ENCODE measurements around the gene ZNF775. TPM values are rescaled to one million over a fixed set of nuclear protein-coding genes. Genes with fewer than 3 reads are reported as not detected.

Gene ZNF775
- total RNA-seq, 1 experiment from 2014 or later, result 3.7 TPM

- no peaks in the 10 kb centered on the region for H3K36me3 ChIP-seq (ENCODE audit: low read depth, low read length)
- H3K27ac ChIP-seq (ENCODE audit: low read length), result no peak overlapping the region
- H3K4me2 ChIP-seq (ENCODE audit: low read length), result no peak overlapping the region
- no peaks in the 10 kb centered on the region for H3K9me3 ChIP-seq (ENCODE audit: low read length)
- H3F3A ChIP-seq (ENCODE audit: low read length, unreplicated experiment), result no peaks in the 10 kb centered on the region
- ChIA-PET CTCF (no interaction called here), POLR2A (ENCODE audit: unreplicated experiment) (no interaction called here)
- ATAC-seq (no peak), DNase-seq (no peak)
- TF ChIP-seq CTCF (conservative IDR thresholded peaks at IDR 0.05; ENCODE audit: low read depth, low read length) (no peak), EZH2phosphoT487 (IDR thresholded peaks at IDR 0.05; ENCODE audit: borderline replicate concordance, low read length) (no peak), EZH2 (IDR thresholded peaks at IDR 0.05; ENCODE audit: low read length, unreplicated experiment) (no peak)
- H3K27me3 ChIP-seq (ENCODE audit: low read length), result no peaks in the 10 kb centered on the region
- no peaks in the 10 kb centered on the region for H3K9me2 ChIP-seq (replicated peaks; ENCODE audit: low read length)
- intact Hi-C loops (cut with micrococcal nuclease), result no loop called here
- no TSS peak for BruUV-seq (replicated peaks)
- H2AFZ ChIP-seq (ENCODE audit: low read length), result no peak overlapping the region
- no peak overlapping the region for H3K9ac ChIP-seq (ENCODE audit: low read length)
- H3K79me2 ChIP-seq (ENCODE audit: low read length), result no peaks in the 10 kb centered on the region
- H4K20me1 ChIP-seq (ENCODE audit: low read length), result no peaks in the 10 kb centered on the region
- H3K4me1 ChIP-seq (ENCODE audit: insufficient read depth, low read length), result peaks cover 10% of the 10 kb centered on the region
- H3K4me3 ChIP-seq (ENCODE audit: low read length), result no peak overlapping the region
Measured at GRCh38 chr7:150442811-150443210, 63.7 kb downstream of the ZNF775 start.

- no peak overlapping the region for H3K4me3 ChIP-seq (ENCODE audit: low read length)
- no peaks in the 10 kb centered on the region for H3K9me2 ChIP-seq (replicated peaks; ENCODE audit: low read length)
- H3F3A ChIP-seq (ENCODE audit: low read length, unreplicated experiment), result no peaks in the 10 kb centered on the region
- H3K27ac ChIP-seq (ENCODE audit: low read length), result no peak overlapping the region
- DNase-seq (no peak), ATAC-seq (no peak)
- no peaks in the 10 kb centered on the region for H3K36me3 ChIP-seq (ENCODE audit: low read depth, low read length)
- ChIA-PET CTCF (no interaction called here), POLR2A (ENCODE audit: unreplicated experiment) (no interaction called here)
- H3K27me3 ChIP-seq (ENCODE audit: low read length), result no peaks in the 10 kb centered on the region
- no peaks in the 10 kb centered on the region for H3K9me3 ChIP-seq (ENCODE audit: low read length)
- TF ChIP-seq EZH2phosphoT487 (IDR thresholded peaks at IDR 0.05; ENCODE audit: borderline replicate concordance, low read length) (no peak), CTCF (conservative IDR thresholded peaks at IDR 0.05; ENCODE audit: low read depth, low read length) (no peak), EZH2 (IDR thresholded peaks at IDR 0.05; ENCODE audit: low read length, unreplicated experiment) (no peak)
- H2AFZ ChIP-seq (ENCODE audit: low read length), result no peak overlapping the region
- H3K4me2 ChIP-seq (ENCODE audit: low read length), result no peak overlapping the region
- intact Hi-C loops (cut with micrococcal nuclease), result no loop called here
- H3K79me2 ChIP-seq (ENCODE audit: low read length), result no peaks in the 10 kb centered on the region
- H3K4me1 ChIP-seq (ENCODE audit: insufficient read depth, low read length), result peaks cover 10% of the 10 kb centered on the region
- BruUV-seq (replicated peaks), result no TSS peak
- H4K20me1 ChIP-seq (ENCODE audit: low read length), result no peaks in the 10 kb centered on the region
- no peak overlapping the region for H3K9ac ChIP-seq (ENCODE audit: low read length)
Measured at GRCh38 chr7:150443793-150444540, 64.8 kb downstream of the ZNF775 start.

GRCh38 chr7:150444674-150445365, 65.7 kb downstream of the ZNF775 start:
- no peaks in the 10 kb centered on the region for H3K36me3 ChIP-seq (ENCODE audit: low read depth, low read length)
- H3K4me2 ChIP-seq (ENCODE audit: low read length), result no peak overlapping the region
- H3K9ac ChIP-seq (ENCODE audit: low read length), result no peak overlapping the region
- ChIA-PET POLR2A (ENCODE audit: unreplicated experiment) (no interaction called here), CTCF (no interaction called here)
- H3F3A ChIP-seq (ENCODE audit: low read length, unreplicated experiment), result no peaks in the 10 kb centered on the region
- DNase-seq (no peak), ATAC-seq (no peak)
- peaks cover 10% of the 10 kb centered on the region for H3K4me1 ChIP-seq (ENCODE audit: insufficient read depth, low read length)
- H3K27ac ChIP-seq (ENCODE audit: low read length), result no peak overlapping the region
- H3K4me3 ChIP-seq (ENCODE audit: low read length), result no peak overlapping the region
- TF ChIP-seq EZH2phosphoT487 (IDR thresholded peaks at IDR 0.05; ENCODE audit: borderline replicate concordance, low read length) (no peak), CTCF (conservative IDR thresholded peaks at IDR 0.05; ENCODE audit: low read depth, low read length) (no peak), EZH2 (IDR thresholded peaks at IDR 0.05; ENCODE audit: low read length, unreplicated experiment) (no peak)
- no TSS peak for BruUV-seq (replicated peaks)
- intact Hi-C loops (cut with micrococcal nuclease), result loop anchor here (5.0 kb wide), 1 partner anchor 332 kb away; no protein-coding TSS in a partner anchor
- no peaks in the 10 kb centered on the region for H3K9me2 ChIP-seq (replicated peaks; ENCODE audit: low read length)
- H3K9me3 ChIP-seq (ENCODE audit: low read length), result no peaks in the 10 kb centered on the region
- no peak overlapping the region for H2AFZ ChIP-seq (ENCODE audit: low read length)
- H3K79me2 ChIP-seq (ENCODE audit: low read length), result no peaks in the 10 kb centered on the region
- peaks cover 6% of the 10 kb centered on the region; the same call in 1 of the 2 replicates for H3K27me3 ChIP-seq (ENCODE audit: low read length)
- H4K20me1 ChIP-seq (ENCODE audit: low read length), result no peaks in the 10 kb centered on the region
